Head of caudate nucleus (tissue), 42 donors: ENCODE data around the gene RNFT1.
"Not testable (repeated sequence)": the region's sequence is repeated elsewhere in the genome, so short reads cannot be mapped to it uniquely, and the experiment has no call there.

Experiments
- DNase-seq, 42 donors: peaks; one replicate each; pipeline versions ENCODE4 v3.0.0 to v3.0.0-alpha.2; 2020 to 2021; ENCODE audit warnings: mixed read lengths in 7 of 42
- intact Hi-C: fragments of 100-400 bp; cut with DNase I; formaldehyde crosslinking; loops from one replicate; pipeline ENCODE4 v1.15.0; 2022

Gene RNFT1

GRCh38 chr17:59940697-59941096, 23.8 kb downstream of the RNFT1 start:
- intact Hi-C loops = not testable (repeated sequence)
- DNase-seq = peak in 1 of 42 donors; percentile 7

DNA sequence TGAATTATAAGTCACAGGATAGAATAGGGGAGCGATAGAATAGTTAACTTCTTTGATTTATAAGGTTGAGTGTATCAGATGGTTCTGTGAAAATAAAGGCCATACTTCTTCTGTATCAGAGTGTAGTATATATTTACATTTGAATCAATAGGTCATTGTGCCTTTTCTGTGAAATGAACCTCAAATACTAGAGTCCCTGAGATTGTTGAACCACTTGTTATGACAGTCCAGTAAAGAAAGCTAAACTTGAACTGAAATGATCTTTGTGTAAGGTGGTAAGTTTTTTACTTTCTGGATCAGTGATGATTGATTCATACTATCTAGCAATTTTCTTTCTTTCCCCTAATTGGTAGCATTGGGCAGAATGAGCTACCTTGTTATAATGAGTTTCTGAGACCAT, 31.2 kb downstream of the RNFT1 start:
- intact Hi-C loops, DNase-seq: not testable (repeated sequence)

GRCh38 chr17:59930768-59931167, 33.8 kb downstream of the RNFT1 start:
- intact Hi-C loops = not testable (repeated sequence)
- peak in 10 of 42 donors; percentile 7 to 44 (median 16) for DNase-seq

- DNase-seq, intact Hi-C loops: not testable (repeated sequence)
These were observed 34.4 kb downstream of the RNFT1 start for GRCh38 chr17:59930121-59930520.

- DNase-seq, intact Hi-C loops: not testable (repeated sequence)
These were observed 43.9 kb downstream of the RNFT1 start for GRCh38 chr17:59920637-59921036.

- intact Hi-C loops = loop anchor here (10.0 kb wide), 1 partner anchor 118 kb away; no protein-coding TSS in a partner anchor
- DNase-seq = no peak
These were observed 48.1 kb downstream of the RNFT1 start for GRCh38 chr17:59916446-59916845.

DNA sequence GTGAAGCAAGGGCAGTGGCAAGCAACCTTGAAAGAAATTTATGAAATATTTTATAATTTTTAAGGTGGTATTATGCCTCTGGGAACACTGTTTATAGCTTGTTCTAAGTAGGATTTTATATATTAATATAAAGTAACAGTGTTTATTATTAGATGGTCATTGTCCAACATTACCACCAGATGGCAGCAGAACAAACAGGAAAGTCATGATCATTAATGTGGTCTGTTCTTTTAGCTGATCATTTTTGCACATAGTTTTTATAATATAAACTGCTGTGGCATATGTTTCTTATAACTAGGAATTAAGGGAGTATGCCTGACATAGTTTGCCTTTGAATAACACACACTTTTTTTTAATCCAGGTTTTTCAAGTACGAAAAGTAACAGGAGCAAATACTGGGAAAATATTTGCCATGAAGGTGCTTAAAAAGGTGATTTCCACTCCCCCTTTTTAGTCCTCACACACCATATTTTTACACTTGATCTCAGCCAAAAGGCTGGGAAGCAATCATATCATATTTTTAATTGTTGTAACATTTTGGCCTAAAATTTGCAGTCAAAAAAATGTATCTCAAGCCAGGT, 50.2 kb downstream of the RNFT1 start:
- peak in 4 of 42 donors; percentile 17 to 50 (median 44) for DNase-seq
- intact Hi-C loops = loop anchor here (10.0 kb wide), 1 partner anchor 120 kb away; no protein-coding TSS in a partner anchor

DNA sequence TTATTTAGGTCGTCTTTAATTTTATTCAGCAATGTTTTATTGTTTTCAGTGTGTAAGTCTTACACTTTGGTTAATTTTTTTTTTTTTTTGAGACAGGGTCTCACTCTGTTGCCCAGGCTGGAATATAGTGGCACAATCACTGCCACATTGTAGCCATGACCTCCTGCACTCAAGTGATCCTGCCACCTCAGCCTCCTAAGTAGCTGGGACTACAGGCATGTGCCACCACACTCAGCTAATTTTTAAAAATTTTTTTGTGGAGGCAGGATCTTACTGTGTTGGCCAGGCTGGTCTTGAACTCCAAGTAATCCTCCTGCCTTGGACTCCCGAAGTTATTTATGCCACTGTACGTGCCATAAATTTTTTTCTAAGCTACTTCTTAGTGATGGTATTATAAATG, 57.1 kb downstream of the RNFT1 start:
- DNase-seq = no peak
- intact Hi-C loops = no loop called here

- intact Hi-C loops = no loop called here
- no peak for DNase-seq
These were observed 61.1 kb downstream of the RNFT1 start for GRCh38 chr17:59903455-59903854.
